Mesendoderm (in vitro differentiated cells): ENCODE data around the gene ANO4. TPM values are rescaled to one million over a fixed set of nuclear protein-coding genes. Genes with fewer than 3 reads are reported as not detected.

Experiments
- DNase-seq: peaks from one replicate; pipeline ENCODE4 v3.0.0; 2013
- H2AK5ac ChIP-seq: 2 replicates; pipeline ENCODE4 v1.6.1; 2013; ENCODE audit warnings: low read length, inconsistent platforms
- H2BK120ac ChIP-seq: 2 replicates; pipeline ENCODE4 v1.6.1; 2013; ENCODE audit warnings: low read depth, mild to moderate bottlenecking, low read length, moderate library complexity, mixed read lengths
- H2BK15ac ChIP-seq: replicated peaks from 2 replicates; pipeline ENCODE4 v1.6.1; 2013; ENCODE audit warnings: low read depth, mild to moderate bottlenecking, moderate library complexity
- H2BK5ac ChIP-seq: 2 replicates; pipeline ENCODE4 v1.6.1; 2013; ENCODE audit warnings: low read length, inconsistent platforms
- H3K18ac ChIP-seq: 2 replicates; pipeline ENCODE4 v1.6.1; 2013; ENCODE audit warnings: mild to moderate bottlenecking, low read length, mixed read lengths
- H3K23ac ChIP-seq: one replicate; pipeline ENCODE4 v1.6.1; 2013; ENCODE audit warnings: low read length
- H3K27ac ChIP-seq: 2 replicates; pipeline ENCODE4 v1.5.1; 2013; ENCODE audit warnings: low read depth, mild to moderate bottlenecking, inconsistent platforms, low read length, moderate library complexity
- H3K27me3 ChIP-seq: 2 replicates; pipeline ENCODE4 v1.6.1; 2013; ENCODE audit warnings: low read length, control low read depth, mild to moderate bottlenecking, inconsistent platforms; ENCODE audit not compliant: insufficient read depth, poor library complexity
- H3K36me3 ChIP-seq: 2 replicates; pipeline ENCODE4 v1.6.1; 2013; ENCODE audit warnings: low read length, inconsistent platforms; ENCODE audit not compliant: control insufficient read depth, insufficient read depth
- H3K4ac ChIP-seq: one replicate; pipeline ENCODE4 v1.6.1; 2013; ENCODE audit warnings: low read depth, mild to moderate bottlenecking, low read length, moderate library complexity
- H3K4me1 ChIP-seq: 2 replicates; pipeline ENCODE4 v1.6.1; 2013; ENCODE audit warnings: low read depth, low read length, inconsistent platforms; ENCODE audit not compliant: control insufficient read depth
- H3K4me2 ChIP-seq: 2 replicates; pipeline ENCODE4 v1.6.1; 2013; ENCODE audit warnings: low read length
- H3K4me3 ChIP-seq: 2 replicates; pipeline ENCODE4 v1.5.1; 2013; ENCODE audit warnings: mild to moderate bottlenecking, low read length
- H3K56ac ChIP-seq: one replicate; pipeline ENCODE4 v1.6.1; 2013; ENCODE audit warnings: low read length
- H3K79me1 ChIP-seq: 2 replicates; pipeline ENCODE4 v1.6.1; 2013; ENCODE audit warnings: low read length, inconsistent platforms
- H3K79me2 ChIP-seq: 2 replicates; pipeline ENCODE4 v1.6.1; 2013; ENCODE audit warnings: mild to moderate bottlenecking, low read length; ENCODE audit not compliant: control insufficient read depth, insufficient read depth
- H3K9ac ChIP-seq: 2 replicates; pipeline ENCODE4 v1.6.1; 2013; ENCODE audit warnings: low read length, inconsistent platforms
- H4K5ac ChIP-seq: one replicate; pipeline ENCODE4 v1.6.1; 2013; ENCODE audit warnings: low read length
- H4K8ac ChIP-seq: one replicate; pipeline ENCODE4 v1.6.1; 2013; ENCODE audit warnings: low read depth, mild to moderate bottlenecking, control low read depth, low read length, moderate library complexity
- WGBS: extraction: QIAGEN DNeasy Blood & Tissue Kit; methylation state at CpG from one replicate; pipeline ENCODE4 v1.1.7; 2013; ENCODE audit warnings: low lambda C conversion rate, missing lambda C conversion rate; ENCODE audit not compliant: insufficient coverage; ENCODE audit errors: extremely low coverage; 5-methylcytosine and 5-hydroxymethylcytosine counted together
- polyA plus RNA-seq, 2 experiments: library from polyadenylated mRNA; stranded (reverse); fragments of 200-250 nt; gene quantifications; one replicate each; pipeline ENCODE4 v1.2.3, GENCODE V29; 2013

The ANO4 gene
- polyA plus RNA-seq (2013, experiment 1 of 2), result 4.1 TPM
- polyA plus RNA-seq (2013, experiment 2 of 2), result 4.7 TPM

GRCh38 chr12:100794441-100795173, at the start of gene ANO4:
TSS of gene ANO4 (plus strand) at chr12:100794776. CDS start at chr12:100901786, 107,010 bp downstream.
- Histone ChIP-seq H2BK120ac (no peak within 1 kb of the TSS), H4K5ac (no peak within 1 kb of the TSS), H3K27ac (peak within 1 kb of the TSS; percentile 2), H4K8ac (no peak within 1 kb of the TSS), H3K27me3 (no peaks in the 10 kb centered on the region), H3K18ac (no peak within 1 kb of the TSS), H3K56ac (no peak within 1 kb of the TSS), H3K4me3 (no peak within 1 kb of the TSS), H3K4ac (no peak within 1 kb of the TSS), H2BK15ac (no peak within 1 kb of the TSS), H3K79me1 (no peaks in the 10 kb centered on the region), H3K4me1 (peaks cover 8% of the 10 kb centered on the region), H2BK5ac (no peak within 1 kb of the TSS), H2AK5ac (no peak within 1 kb of the TSS), H3K23ac (no peak within 1 kb of the TSS), H3K4me2 (no peak within 1 kb of the TSS), H3K79me2 (no peaks in the 10 kb centered on the region), H3K36me3 (no peaks in the 10 kb centered on the region), H3K9ac (no peak within 1 kb of the TSS)
- DNase-seq, result peak; percentile 54
- WGBS, result no CpG with 5 or more reads among the region's 18 CpGs

DNA sequence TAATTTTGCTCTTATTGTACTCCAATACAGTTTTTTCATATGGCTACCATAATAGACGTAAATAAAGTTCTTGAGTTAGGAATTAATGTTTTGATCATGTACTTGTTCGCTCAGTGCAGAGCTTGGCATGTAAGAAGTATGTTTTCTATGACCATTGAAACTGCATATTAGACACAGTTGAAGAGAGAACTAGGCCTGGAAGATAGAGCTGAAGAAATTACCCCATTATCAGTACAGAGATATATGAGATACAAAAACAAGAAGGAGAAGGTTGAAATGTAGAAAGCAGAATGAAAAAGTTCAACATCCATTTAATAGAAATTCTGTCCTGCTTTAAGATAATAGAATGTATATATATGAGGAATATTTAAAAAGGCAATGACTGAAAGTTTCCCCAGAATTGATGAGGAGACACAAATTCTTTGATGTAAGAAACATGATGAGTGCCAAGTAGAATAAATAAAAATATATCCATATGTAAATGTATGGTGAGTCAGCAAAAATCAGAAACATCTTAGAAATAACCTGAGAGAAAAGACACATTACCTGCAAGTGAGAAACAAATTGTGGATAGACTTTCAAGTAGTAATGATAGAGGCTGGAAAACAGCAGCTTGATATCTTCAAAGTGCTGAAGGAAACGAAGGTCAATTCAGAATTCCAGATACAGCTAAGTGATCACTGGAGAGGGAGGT, 49.1 kb upstream of the ANO4 start:
- no peak overlapping the region for H3K4ac ChIP-seq
- no peak overlapping the region for H3K9ac ChIP-seq
- no peak overlapping the region for H2AK5ac ChIP-seq
- H3K56ac ChIP-seq, result no peak overlapping the region
- no peak overlapping the region for H2BK120ac ChIP-seq
- H2BK5ac ChIP-seq, result no peak overlapping the region
- no peaks in the 10 kb centered on the region for H3K36me3 ChIP-seq
- no peak overlapping the region for H4K5ac ChIP-seq
- H3K4me1 ChIP-seq, result no peaks in the 10 kb centered on the region
- no peak overlapping the region for H2BK15ac ChIP-seq
- no peaks in the 10 kb centered on the region for H3K79me1 ChIP-seq
- no peak for DNase-seq
- H3K27me3 ChIP-seq, result no peaks in the 10 kb centered on the region
- no peak overlapping the region for H4K8ac ChIP-seq
- H3K79me2 ChIP-seq, result no peaks in the 10 kb centered on the region
- no peak overlapping the region for H3K23ac ChIP-seq
- H3K18ac ChIP-seq, result no peak overlapping the region
- H3K4me2 ChIP-seq, result no peak overlapping the region
- H3K4me3 ChIP-seq, result no peak overlapping the region
- H3K27ac ChIP-seq, result no peak overlapping the region
- no CpG with 5 or more reads among the region's 3 CpGs for WGBS

GRCh38 chr12:100752841-100753240, 41.7 kb upstream of the ANO4 start:
- Histone ChIP-seq H2BK120ac (no peak overlapping the region), H3K18ac (no peak overlapping the region), H3K4ac (no peak overlapping the region), H3K56ac (no peak overlapping the region), H2AK5ac (no peak overlapping the region), H3K79me1 (no peaks in the 10 kb centered on the region), H3K36me3 (no peaks in the 10 kb centered on the region), H2BK15ac (no peak overlapping the region), H2BK5ac (no peak overlapping the region), H3K27me3 (no peaks in the 10 kb centered on the region), H4K5ac (no peak overlapping the region), H3K9ac (no peak overlapping the region), H3K27ac (no peak overlapping the region), H4K8ac (no peak overlapping the region), H3K4me1 (no peaks in the 10 kb centered on the region), H3K79me2 (no peaks in the 10 kb centered on the region), H3K4me3 (no peak overlapping the region), H3K23ac (no peak overlapping the region), H3K4me2 (no peak overlapping the region)
- DNase-seq, result peak; percentile 5
- WGBS, result no CpG with 5 or more reads among the region's 2 CpGs

DNA sequence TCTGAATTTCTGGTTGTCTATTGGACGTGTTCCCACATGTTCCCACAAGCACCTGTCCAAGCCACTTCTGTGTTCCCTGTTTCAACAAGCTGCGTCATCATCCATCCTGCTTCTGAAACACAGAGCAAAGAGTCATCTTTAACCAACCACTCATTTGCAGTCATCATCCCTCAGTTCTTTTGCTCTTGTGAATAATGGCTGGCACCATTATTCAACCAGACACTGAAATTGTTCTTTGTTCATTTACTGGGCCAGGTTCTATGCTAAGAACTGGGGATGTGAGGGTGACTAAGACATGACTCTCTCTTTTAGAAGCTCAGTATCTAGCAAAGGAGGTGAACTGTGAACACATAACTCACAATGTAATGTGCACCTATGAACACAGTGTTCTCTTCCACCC, 40.7 kb upstream of the ANO4 start:
- H3K4me1 ChIP-seq, result no peaks in the 10 kb centered on the region
- DNase-seq, result no peak
- no peak overlapping the region for H2BK120ac ChIP-seq
- H2BK15ac ChIP-seq, result no peak overlapping the region
- no peak overlapping the region for H3K27ac ChIP-seq
- no peak overlapping the region for H2BK5ac ChIP-seq
- no peaks in the 10 kb centered on the region for H3K79me2 ChIP-seq
- H3K18ac ChIP-seq, result no peak overlapping the region
- no peak overlapping the region for H3K4me3 ChIP-seq
- H3K79me1 ChIP-seq, result no peaks in the 10 kb centered on the region
- no peak overlapping the region for H3K4ac ChIP-seq
- no peak overlapping the region for H4K8ac ChIP-seq
- no peak overlapping the region for H3K9ac ChIP-seq
- WGBS, result no CpG with 5 or more reads among the region's 2 CpGs
- no peak overlapping the region for H2AK5ac ChIP-seq
- H3K4me2 ChIP-seq, result no peak overlapping the region
- no peak overlapping the region for H4K5ac ChIP-seq
- no peak overlapping the region for H3K56ac ChIP-seq
- no peaks in the 10 kb centered on the region for H3K27me3 ChIP-seq
- no peak overlapping the region for H3K23ac ChIP-seq
- no peaks in the 10 kb centered on the region for H3K36me3 ChIP-seq

- H3K4me2 ChIP-seq, result no peak overlapping the region
- no peak overlapping the region for H3K4ac ChIP-seq
- no peak overlapping the region for H2BK120ac ChIP-seq
- no peak overlapping the region for H3K56ac ChIP-seq
- WGBS, result no CpG with 5 or more reads among the region's 1 CpG
- H2AK5ac ChIP-seq, result no peak overlapping the region
- no peak overlapping the region for H2BK15ac ChIP-seq
- H4K8ac ChIP-seq, result no peak overlapping the region
- H3K9ac ChIP-seq, result no peak overlapping the region
- H3K27me3 ChIP-seq, result no peaks in the 10 kb centered on the region
- H3K36me3 ChIP-seq, result no peaks in the 10 kb centered on the region
- no peak overlapping the region for H2BK5ac ChIP-seq
- no peak overlapping the region for H3K4me3 ChIP-seq
- no peaks in the 10 kb centered on the region for H3K4me1 ChIP-seq
- no peak for DNase-seq
- H3K27ac ChIP-seq, result no peak overlapping the region
- H3K79me1 ChIP-seq, result no peaks in the 10 kb centered on the region
- no peaks in the 10 kb centered on the region for H3K79me2 ChIP-seq
- no peak overlapping the region for H3K18ac ChIP-seq
- no peak overlapping the region for H3K23ac ChIP-seq
- H4K5ac ChIP-seq, result no peak overlapping the region
Measured at GRCh38 chr12:100755186-100755585, 39.4 kb upstream of the ANO4 start.
